ENCODE results near the gene CRHR2.

GRCh38 chr7:30618961-30619360 is 63.3 kb downstream of the CRHR2 start:
- TF ChIP-seq CTCF (conservative IDR thresholded peaks at IDR 0.05) (no peak), ZFX (IDR thresholded peaks at IDR 0.05) (no peak)

All from C4-2B (cell line).